HG03378 (cell line): ENCODE results near the gene COL8A1.

Experiments
- ATAC-seq: cut with Tn5 transposase; IDR thresholded peaks from one replicate; pipeline ENCODE4 v1.9.1; 2021; ENCODE audit warnings: mild to moderate bottlenecking, moderate library complexity; ENCODE audit not compliant: unreplicated experiment

COL8A1 gene

DNA sequence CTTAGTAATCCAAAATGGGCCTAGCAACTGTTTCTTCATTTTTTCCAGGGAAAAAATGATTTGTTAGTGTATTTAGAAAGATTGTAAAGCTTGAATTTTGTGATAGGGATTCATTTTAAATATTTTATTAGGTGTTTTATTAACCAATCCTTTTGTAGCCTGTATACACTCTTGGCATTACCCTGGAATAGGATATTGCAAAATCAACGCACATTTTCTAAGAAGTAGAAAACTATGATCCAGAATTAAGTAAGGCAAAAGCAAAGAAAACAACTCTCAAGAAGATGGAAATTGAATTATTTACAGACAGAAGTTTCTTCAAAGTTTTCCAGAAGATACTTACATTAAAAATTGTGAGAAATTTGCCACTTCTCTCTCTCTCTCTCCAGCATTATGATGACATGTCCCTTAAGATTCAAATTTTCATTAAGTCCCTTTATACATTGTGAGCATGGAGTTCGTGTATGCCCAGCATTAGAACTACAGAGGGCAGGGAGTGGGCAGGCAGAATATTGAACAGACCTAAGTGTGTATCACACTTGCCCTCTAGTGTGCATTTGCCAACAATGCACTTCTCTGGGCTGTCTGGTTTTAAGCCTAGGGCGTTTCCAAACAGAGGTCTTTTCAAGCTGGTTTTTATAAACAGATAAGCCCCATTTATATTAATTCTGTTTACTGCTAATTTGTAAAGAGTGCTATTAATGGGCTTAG is 150.8 kb downstream of the COL8A1 start:
- ATAC-seq = peak; percentile 91

DNA sequence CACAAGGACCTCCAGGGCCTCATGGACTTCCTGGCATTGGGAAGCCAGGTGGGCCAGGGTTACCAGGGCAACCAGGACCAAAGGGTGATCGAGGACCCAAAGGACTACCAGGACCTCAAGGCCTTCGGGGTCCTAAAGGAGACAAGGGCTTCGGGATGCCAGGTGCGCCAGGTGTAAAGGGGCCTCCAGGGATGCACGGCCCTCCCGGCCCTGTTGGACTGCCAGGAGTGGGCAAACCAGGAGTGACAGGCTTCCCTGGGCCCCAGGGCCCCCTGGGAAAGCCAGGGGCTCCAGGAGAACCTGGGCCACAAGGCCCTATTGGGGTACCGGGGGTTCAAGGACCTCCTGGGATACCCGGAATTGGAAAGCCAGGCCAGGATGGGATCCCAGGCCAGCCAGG is 156.1 kb downstream of the COL8A1 start:
- no peak for ATAC-seq

DNA sequence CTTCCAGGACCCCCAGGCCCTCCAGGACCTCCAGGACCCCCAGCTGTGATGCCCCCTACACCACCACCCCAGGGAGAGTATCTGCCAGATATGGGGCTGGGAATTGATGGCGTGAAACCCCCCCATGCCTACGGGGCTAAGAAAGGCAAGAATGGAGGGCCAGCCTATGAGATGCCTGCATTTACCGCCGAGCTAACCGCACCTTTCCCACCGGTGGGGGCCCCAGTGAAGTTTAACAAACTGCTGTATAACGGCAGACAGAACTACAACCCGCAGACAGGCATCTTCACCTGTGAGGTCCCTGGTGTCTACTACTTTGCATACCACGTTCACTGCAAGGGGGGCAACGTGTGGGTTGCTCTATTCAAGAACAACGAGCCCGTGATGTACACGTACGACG is 157.2 kb downstream of the COL8A1 start:
- ATAC-seq = no peak

DNA sequence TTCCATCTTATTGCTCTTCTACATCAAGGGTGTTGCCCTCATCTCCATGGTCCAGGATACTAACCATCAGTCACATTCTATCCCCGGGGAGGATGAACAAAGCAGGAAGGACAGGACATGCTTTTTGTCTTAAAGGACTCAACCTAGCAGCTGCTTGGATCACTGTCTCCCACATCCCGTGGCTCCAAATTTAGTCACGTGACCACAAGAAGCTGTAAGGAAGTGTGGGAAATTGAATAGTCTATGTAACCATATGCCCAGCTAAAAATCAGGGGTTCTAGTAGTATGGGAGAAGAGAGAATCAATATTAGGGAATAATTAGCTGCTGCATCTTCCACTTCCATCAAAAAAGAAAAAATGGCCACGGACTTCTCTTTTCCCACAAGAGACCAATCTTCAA is 161.0 kb downstream of the COL8A1 start:
- no peak for ATAC-seq

DNA sequence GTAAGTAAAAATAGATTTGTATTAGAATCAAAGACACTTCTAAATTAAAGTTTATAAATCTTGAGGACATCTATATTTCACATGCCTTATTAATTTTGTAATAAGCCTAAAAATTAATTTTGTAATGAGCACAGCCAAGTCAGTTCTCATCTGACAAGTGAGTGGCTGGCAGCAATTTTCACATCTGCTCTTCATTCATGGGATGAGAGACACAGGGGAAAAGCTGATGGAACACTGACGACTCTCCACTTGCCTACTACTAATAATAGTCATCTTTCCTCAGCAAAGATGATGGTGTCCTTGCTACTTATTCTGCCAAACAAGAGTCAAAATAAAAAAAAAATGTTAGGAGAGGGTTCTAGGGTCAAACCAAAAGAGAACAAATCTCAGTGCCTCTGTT is 164.9 kb downstream of the COL8A1 start:
- no peak for ATAC-seq

DNA sequence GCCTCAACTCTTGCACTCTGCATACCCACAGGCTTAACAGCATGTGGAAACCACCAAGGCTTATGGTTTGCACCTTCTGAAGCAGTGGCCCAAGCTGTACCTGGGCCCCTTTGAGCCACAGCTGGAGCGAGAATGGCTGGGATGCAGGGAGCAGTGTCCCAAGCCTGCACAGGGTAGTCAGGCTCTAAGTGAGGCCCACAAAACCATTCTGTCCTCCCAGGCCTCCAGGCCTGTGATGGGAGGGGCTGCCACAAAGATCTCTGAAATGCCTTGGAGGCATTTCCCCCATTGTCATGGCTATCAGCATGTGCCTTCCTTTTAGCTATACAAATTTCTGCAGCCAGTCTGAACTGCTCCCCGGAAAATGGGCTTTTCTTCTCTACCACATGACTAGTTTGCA is 166.8 kb downstream of the COL8A1 start:
- ATAC-seq = no peak

DNA sequence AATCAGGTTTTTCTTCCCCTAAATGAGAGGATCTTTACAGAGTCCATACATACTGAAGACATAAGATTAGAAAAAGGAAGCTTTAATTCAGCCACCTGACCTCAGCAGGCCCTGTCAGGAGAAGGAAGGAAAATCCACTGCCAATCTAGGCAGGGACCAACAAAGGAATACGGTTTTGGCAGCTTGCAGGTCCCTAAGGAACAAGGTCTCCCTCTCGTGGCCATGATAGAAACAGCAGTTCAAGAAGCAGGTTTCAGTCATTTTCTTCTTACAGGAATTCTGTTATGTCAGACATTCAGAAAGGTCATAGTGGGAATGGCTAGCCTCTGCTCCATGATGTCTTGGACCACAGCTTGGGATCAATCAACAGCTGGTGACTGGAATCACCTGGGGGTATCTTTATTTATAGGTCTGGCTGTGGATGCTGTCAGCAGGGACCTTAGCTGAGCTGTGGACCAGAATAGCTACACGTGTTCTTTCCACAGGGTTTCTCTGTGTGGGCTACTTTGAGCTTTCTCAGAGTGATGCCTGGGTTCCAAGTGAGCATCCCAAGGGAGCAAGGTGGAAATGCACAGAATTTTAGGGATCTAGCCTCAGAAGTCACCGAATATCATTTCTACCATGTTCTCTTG is 169.9 kb downstream of the COL8A1 start:
- peak; percentile 65 for ATAC-seq

DNA sequence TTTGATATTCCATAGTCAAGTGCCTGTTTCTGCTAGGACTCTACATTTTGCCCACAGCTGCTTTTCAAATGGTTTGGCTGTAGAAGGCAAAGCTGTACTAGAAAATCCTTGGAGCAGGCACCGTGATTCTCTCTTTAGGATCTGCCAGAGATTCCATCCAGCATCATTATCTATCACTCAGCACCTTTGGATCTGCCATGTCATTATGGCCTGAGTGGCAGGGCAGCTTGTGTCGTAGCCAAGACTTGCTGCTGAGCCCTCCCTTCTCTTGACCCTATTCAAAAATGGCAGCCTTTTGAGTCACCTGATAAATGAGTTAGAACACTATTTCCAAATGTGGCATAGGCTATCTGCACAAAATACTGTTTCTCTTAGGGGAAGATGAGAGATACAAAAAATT is 171.2 kb downstream of the COL8A1 start:
- ATAC-seq = no peak

DNA sequence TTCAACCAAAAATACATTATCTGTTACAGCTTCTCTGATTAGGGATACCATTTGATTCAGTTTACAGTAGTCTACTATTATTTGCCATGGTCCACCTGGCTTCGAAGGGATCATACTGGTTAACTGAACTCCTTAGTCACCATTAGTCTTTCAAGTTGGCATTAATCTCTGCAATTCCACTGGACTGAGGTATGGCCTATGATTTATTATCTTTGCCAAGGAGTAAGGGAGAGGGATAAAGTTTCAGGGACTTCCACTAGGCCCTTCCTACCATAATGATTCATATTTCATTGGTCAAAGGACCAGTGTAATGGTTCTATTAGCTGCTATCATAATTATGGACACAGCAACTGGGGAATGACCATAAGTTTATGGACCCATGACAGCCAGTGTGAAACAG is 172.0 kb downstream of the COL8A1 start:
- ATAC-seq = no peak

DNA sequence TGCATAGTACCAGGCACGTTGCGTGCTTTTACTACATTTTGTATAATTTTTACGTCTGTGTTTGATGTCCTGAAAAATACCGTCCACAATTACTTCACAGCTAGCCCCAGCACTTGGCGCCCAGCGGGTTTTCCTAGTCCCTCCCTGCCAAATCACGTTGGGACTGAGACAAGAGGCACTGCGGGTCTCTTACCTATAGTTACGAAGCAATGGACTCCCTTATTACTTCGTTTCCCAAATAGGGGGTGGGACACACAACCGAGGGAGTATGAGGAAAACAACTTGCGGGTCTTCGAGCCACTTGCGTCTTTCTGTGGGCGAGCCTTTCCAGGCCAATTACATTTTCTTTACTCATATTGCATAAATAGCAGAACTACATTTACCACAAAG is 178.6 kb downstream of the COL8A1 start:
- no peak for ATAC-seq

DNA sequence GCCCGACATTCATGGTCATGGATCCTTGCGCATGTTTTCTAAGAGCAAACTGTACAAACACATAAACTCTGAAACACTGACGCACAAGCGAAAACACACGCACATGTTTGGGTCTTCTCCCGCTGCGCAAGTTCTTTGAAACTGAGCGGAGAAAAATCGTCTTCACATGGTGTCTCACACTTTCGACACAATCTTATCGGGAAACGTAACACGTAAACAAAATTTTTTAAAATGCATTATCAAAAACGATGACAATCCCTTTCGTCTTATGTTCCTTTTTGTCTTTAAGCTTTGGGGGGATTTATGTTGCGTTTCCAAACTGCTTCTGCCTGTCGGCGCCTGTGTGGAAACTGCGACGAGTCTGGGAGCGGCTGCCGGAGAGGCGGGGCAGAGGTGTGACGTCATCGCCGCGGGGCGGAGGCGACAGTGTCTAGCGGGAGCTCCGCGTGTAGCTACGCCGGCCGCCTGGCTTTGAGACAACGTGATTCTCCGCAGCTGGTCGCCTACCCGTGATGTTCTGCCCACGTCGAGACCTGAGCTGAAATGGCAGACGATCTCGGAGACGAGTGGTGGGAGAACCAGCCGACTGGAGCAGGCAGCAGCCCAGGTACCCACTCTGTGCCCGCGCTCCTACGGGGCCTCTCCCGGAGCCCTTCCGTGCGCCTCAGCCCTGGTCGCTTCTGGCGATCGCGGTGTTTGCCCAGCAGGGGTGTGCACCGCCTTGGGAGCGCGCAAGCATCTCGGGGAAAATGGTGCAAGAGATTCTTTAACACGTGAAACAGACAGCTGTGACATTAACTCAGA is 179.2 kb downstream of the COL8A1 start, which contains the start of gene CMSS1:
CMSS1 (plus strand) TSS at position 426 of the 804 bp plus-strand sequence.
- ATAC-seq = peak; percentile 96

DNA sequence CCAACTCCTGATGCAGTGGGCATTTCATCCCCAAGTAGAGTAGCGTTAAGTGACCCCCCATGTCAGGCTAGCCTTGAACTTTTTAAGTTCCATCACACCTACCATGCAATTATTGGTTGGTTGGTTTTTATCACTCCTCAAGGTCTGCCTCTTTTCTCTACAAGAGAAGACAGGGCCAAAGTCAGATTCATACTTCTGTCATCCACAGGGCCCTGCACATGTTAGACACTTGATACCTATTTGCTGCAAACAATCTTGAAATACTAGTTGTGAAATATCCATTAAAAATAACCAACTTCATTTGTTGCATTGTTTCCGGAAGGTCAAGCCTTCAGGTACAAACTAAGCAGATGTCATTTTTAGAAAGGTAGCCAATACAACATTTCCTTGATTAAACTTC is 180.4 kb downstream of the COL8A1 start:
- no peak for ATAC-seq

DNA sequence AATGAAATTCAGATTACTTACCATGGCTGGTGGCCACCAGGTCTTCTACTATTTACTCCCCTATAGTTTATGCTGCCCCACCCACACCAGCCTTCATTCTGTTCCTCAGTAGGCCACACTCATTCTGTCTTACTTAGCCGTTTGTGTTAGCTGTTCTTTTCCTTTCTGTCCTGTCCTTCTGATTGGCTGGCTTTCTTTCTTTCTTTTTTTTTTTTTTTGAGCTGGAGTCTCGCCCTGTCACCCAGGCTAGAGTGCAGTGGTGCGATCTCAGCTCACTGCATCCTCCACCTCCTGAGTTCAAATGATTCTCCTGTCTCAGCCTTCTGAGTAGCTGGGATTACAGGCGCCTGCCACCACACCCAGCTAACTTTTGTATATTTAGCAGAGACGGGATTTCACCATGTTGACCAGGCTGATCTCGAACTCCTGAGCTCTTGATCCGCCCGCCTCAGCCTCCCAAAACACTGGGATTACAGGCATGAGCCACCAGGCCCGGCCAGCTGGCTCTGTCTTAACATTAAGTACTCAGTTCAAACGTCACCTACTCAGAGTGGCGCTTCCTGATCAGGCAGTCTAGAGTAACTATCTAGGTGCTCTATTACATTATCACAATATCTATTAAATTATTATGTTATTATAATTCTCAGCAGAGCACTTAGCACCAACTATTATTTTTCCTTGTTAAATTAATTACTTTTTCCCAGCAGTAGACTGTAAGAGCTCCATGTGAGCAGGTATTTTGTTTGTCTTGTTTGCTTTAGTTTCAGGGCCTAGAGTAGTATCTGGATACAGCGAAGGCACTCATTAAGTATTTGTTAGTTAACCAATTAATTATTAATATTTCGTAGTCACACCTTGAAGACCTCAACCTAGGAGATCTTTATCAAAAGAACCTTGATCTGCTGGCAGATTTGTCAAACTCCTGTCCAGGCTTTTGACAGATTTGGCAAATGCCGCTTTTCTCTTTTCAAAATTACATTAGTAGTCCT is 185.6 kb downstream of the COL8A1 start:
- no peak for ATAC-seq

DNA sequence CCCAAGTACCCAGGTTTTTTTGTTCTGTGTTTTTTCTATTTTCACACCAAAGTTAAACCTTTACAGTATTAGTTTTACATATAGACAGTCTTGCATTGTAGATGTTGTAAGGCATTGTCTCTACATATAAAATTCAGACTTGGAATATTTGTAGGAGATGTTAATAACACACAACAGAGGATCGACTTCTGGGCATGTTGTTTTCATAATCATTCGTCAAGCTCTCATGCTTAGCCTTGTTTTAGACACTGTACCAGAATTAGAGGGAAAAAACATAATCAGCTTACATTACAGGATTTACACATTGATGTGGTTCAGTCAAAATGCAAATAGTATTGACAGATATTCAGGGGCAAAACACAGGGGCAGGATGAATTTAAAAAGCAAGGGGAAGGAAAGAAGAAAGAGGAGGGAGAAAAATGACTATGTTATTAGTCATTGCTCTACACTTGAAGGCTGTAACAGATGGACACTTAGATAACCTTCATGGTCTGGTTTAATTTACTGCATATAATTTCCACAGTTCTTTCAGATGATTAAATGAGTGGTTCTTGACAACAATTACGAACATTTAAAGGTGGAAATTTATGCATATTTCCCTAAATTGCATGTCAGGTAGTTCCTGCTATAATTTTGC is 186.7 kb downstream of the COL8A1 start:
- no peak for ATAC-seq

DNA sequence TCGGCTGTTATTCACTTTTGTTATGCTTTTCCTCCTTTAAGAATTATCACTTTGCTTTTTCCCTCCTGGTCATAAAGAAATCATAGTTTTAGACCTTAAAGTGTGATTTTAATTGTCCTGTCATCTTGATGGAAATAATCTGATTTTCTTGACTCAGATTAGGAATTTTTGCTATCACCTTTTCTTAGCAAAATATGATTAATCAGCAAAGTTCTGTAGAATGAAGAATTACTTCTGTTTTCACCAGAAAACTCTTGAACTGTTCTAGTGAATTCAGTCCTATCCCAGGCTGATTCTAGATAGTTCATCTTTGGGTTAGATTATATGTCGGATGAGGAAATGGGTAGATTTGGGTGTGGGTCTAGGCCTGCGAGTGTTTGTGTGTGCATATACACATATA is 191.4 kb downstream of the COL8A1 start:
- no peak for ATAC-seq

DNA sequence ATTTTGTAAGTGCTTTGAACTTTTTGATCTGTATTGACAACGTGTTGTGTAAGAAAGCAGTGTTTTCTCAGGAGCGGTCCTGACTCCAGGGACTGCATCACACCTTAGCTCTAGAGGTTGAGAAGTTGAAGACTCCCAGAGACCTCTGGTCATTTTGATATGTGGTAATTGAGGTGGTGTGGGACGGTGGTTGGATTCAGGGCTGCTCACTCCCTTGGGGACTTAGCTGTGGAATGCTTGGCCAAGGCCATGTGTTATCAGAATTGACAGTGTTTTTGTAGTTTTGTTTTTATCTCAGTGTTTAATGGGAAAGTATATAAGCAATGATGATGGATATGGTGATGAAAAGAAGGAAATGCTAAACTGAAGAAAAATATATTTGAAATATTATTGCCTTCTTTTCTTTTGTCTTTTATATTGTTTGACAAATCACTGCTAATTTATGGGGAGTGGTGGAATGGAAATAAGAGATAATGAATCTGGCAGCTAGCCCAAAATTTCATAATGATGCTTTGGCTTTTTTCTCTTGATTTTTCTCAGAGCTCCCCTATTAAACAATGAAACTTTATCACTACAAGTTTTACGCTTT is 195.3 kb downstream of the COL8A1 start:
- ATAC-seq = no peak

DNA sequence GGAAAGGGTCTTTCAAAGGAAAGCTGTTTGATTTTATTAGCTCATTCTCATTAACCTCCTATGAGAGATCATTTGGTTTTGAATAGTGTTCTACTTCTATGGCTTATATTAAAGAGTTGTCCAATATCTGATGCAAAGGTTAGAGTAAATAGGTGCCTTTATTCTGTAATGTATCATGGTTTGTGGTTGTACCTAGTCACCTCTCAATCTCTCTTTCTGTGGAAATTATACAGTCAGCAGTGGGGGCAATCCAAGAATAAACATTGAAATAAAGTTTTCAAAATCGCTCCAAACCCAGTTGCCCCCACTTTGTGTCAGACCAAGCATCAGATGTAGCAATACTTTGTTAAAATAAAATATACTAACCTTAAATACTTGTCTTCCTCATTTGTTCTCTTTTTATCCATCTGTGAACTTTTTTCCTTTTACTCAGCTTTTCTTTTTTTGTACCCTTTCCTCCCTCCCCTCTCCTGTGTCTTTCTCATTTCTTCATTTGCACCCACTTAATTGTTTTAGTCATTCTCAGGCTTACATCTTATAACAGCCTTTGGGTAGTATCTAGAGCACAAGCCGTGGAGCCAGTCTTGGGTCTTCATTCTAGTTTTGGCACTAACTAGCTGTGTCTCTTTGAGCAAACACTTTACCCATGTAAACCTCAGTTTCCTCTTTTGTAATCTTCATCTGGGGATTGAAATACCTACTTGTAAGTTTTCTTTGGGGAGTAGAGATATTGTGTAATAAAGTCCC is 196.0 kb downstream of the COL8A1 start:
- ATAC-seq = no peak

DNA sequence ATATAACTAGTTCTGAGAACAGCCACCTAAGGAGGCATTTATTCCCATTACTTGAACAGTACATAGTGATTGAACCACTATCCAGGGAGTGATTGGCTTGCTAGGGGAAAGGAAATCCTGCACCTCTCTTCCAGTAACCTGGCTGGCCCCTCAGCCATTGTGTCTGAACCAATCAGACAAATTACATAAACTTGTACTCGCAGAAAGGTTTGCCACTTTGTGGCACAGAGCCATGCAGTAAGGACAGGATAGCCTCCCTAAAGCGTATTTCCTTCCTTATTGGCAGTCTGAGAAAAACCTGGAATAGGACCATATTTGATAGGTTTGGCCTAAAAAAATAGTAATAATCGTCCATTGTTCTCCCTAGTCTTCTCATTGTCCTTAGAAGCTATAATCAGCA is 198.3 kb downstream of the COL8A1 start:
- ATAC-seq = no peak

DNA sequence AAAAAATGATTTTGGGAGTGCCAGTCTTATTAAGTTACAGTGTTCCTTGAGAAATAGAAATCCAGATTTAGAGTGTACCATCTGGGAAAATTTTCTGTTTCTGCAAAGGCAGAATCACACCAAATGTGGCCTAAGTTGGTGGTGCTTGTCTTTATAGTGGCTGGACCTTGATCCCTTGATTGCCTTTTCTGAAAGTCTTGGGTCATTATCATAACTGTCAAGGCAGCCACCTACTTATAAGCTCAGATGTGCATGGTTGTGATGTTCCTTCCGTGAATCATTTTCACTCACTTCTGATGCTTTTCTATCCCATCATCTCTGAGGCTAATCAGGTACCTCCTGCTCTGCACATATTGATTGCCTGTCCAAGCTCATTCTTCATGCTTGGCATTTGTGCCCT is 199.3 kb downstream of the COL8A1 start:
- no peak for ATAC-seq
